GM19351 (cell line): ENCODE data around the gene GPR50.

Experiments
- ATAC-seq: cut with Tn5 transposase; IDR thresholded peaks from one replicate; pipeline ENCODE4 v1.9.1; 2021; ENCODE audit warnings: mild to moderate bottlenecking, moderate library complexity; ENCODE audit not compliant: unreplicated experiment

Gene GPR50

GRCh38 chrX:151176231-151176750, at the start of gene GPR50:
Gene GPR50, plus strand, starts transcription at chrX:151176584. Its CDS starts 138 bp downstream, at chrX:151176722.
- ATAC-seq: no peak

- no peak for ATAC-seq
These were observed 43.9 kb upstream of the GPR50 start for GRCh38 chrX:151132531-151132930.

- peak; percentile 91 for ATAC-seq
These were observed 24.6 kb upstream of the GPR50 start for GRCh38 chrX:151151665-151152267.

GRCh38 chrX:151153086-151153485, 23.3 kb upstream of the GPR50 start:
- no peak for ATAC-seq

GRCh38 chrX:151153667-151154066, 22.7 kb upstream of the GPR50 start:
- ATAC-seq: no peak

- ATAC-seq: no peak
These were observed 21.1 kb upstream of the GPR50 start for GRCh38 chrX:151155234-151155633.

- no peak for ATAC-seq
These were observed 14.7 kb upstream of the GPR50 start for GRCh38 chrX:151161690-151162089.

- peak; percentile 54 for ATAC-seq
These were observed 8.5 kb upstream of the GPR50 start for GRCh38 chrX:151167791-151168345.

GRCh38 chrX:151169783-151170182, 6.6 kb upstream of the GPR50 start:
- no peak for ATAC-seq

GRCh38 chrX:151174581-151175282, 1.7 kb upstream of the GPR50 start:
- ATAC-seq: no peak

GRCh38 chrX:151175283-151176062, 911 bp upstream of the GPR50 start:
- ATAC-seq: no peak

GRCh38 chrX:151177141-151178027, 1.0 kb downstream of the GPR50 start:
- no peak for ATAC-seq

GRCh38 chrX:151178746-151179145, 2.4 kb downstream of the GPR50 start:
- ATAC-seq: no peak

GRCh38 chrX:151180400-151180799, 4.0 kb downstream of the GPR50 start:
- no peak for ATAC-seq

- no peak for ATAC-seq
These were observed 4.7 kb downstream of the GPR50 start for GRCh38 chrX:151181088-151181487.

GRCh38 chrX:151183233-151183753, 6.9 kb downstream of the GPR50 start:
- no peak for ATAC-seq

GRCh38 chrX:151183912-151184565, 7.7 kb downstream of the GPR50 start:
- ATAC-seq: no peak

GRCh38 chrX:151184705-151185104, 8.3 kb downstream of the GPR50 start:
- ATAC-seq: no peak

GRCh38 chrX:151206871-151207270, 30.5 kb downstream of the GPR50 start:
- ATAC-seq: no peak

GRCh38 chrX:151225843-151226242, 49.5 kb downstream of the GPR50 start:
- no peak for ATAC-seq
